Testis (tissue), 3 donors: ENCODE data around the gene SHISAL1. TPM values are rescaled to one million over a fixed set of nuclear protein-coding genes. Genes with fewer than 3 reads are reported as not detected.

ENCODE experiments used
- DNase-seq: peaks from one replicate; pipeline ENCODE4 v3.0.0-alpha.2; 2019
- H3K27ac ChIP-seq, 2 donors: fragments of 200-600 bp; sonication (generic); one replicate each; pipeline ENCODE4 v1.5.1; 2019
- H3K27me3 ChIP-seq: fragments of 200-600 bp; sonication (generic); one replicate; pipeline ENCODE4 v1.5.1; 2019
- H3K36me3 ChIP-seq: fragments of 200-600 bp; sonication (generic); one replicate; pipeline ENCODE4 v1.5.1; 2017; ENCODE audit warnings: low read depth; ENCODE audit errors: missing control alignments
- H3K4me1 ChIP-seq: fragments of 200-600 bp; sonication (generic); one replicate; pipeline ENCODE4 v1.5.1; 2019
- H3K4me3 ChIP-seq, 2 donors: fragments of 200-600 bp; sonication (generic); one replicate each; pipeline ENCODE4 v1.5.1; 2017 to 2019
- H3K9me3 ChIP-seq: fragments of 200-600 bp; sonication (generic); one replicate; pipeline ENCODE4 v1.5.1; 2017
- POLR2A ChIP-seq: fragments of 450-650 bp; IDR thresholded peaks from one replicate; pipeline ENCODE4 v1.6.1; 2017; ENCODE audit warnings: antibody characterized with exemption, mild to moderate bottlenecking, moderate library complexity
- WGBS, 2 donors: methylation state at CpG; one replicate each; pipeline ENCODE4 v1.1.5; 2018; 5-methylcytosine and 5-hydroxymethylcytosine counted together
- intact Hi-C: fragments of 100-400 bp; cut with DNase I; formaldehyde crosslinking; loops from one replicate; pipeline ENCODE4 v1.15.1; 2023; ENCODE audit warnings: low total_unique reads
- polyA plus RNA-seq: library from polyadenylated mRNA; stranded (reverse); fragments of 350-450 nt; fragmentation: Illumina TruSeq; extraction: RNeasy Lipid Tissue Mini Kit (QIAGEN cat#74804); gene quantifications from one replicate; pipeline ENCODE4 v1.2.3, GENCODE V29; 2014; ENCODE audit warnings: low read depth, low replicate concordance; ENCODE audit not compliant: insufficient read depth
- total RNA-seq, 2 donors: library from RNA; depleted of rRNA; stranded (reverse); fragments of >200 nt; gene quantifications; one replicate each; pipeline ENCODE4 v1.2.3, GENCODE V29; 2016
- TF ChIP-seq, protein P1 (sequence below), 3 experiments: fragments of 450-650 bp in 2 of 3; fragments of 200-600 bp in 1 of 3; sonication (generic) in 1 of 3; IDR thresholded peaks; one replicate each; pipeline ENCODE4 v1.5.1; 2016 to 2019; ENCODE audit warnings: antibody characterized with exemption in 3 of 3, mild to moderate bottlenecking in 2 of 3, moderate library complexity in 1 of 3

Gene SHISAL1
- total and polyA plus RNA-seq, 3 donors from 2014 or later: 3.0 to 3.9 (median 3.1) TPM

DNA sequence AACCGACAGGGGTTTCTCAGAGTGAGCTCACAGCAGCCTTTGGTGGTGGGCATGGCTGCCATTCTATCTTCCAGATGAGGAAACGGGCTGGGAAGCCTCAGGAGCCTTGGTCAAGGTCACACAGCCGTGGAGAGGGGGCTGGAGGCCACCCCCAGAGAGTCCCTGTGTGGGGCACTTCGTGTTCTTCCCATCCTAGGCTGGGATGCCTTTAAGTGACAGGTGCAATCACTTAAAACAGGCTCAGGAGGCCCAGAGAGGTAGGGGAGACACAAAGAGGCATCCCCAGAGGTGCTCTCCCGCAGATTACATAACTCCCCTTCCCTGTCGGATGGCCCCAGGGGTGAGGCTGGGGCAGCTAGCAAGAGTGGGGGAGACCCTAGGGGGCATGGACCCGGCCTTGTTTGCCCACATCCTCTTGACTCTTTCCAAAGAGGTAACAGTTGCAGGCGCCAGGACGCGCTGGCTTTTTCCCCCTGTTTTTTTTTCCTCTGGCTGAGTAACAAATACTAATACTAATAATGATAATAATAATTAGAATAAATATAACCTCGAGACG lies 17.5 kb upstream of the SHISAL1 start:
- intact Hi-C loops: no loop called here
- Histone ChIP-seq H3K27ac (no peak overlapping the region), H3K4me1 (peaks cover 7% of the 10 kb centered on the region), H3K9me3 (no peaks in the 10 kb centered on the region), H3K27me3 (no peaks in the 10 kb centered on the region), H3K36me3 (no peaks in the 10 kb centered on the region), H3K4me3 (peak overlapping the region in 1 of 2 donors; percentile 41)
- 18 to 33% methylated on average over 9 to 12 of the region's 12 CpGs for WGBS, 2 donors
- DNase-seq: no peak
- TF ChIP-seq, protein P1, sequence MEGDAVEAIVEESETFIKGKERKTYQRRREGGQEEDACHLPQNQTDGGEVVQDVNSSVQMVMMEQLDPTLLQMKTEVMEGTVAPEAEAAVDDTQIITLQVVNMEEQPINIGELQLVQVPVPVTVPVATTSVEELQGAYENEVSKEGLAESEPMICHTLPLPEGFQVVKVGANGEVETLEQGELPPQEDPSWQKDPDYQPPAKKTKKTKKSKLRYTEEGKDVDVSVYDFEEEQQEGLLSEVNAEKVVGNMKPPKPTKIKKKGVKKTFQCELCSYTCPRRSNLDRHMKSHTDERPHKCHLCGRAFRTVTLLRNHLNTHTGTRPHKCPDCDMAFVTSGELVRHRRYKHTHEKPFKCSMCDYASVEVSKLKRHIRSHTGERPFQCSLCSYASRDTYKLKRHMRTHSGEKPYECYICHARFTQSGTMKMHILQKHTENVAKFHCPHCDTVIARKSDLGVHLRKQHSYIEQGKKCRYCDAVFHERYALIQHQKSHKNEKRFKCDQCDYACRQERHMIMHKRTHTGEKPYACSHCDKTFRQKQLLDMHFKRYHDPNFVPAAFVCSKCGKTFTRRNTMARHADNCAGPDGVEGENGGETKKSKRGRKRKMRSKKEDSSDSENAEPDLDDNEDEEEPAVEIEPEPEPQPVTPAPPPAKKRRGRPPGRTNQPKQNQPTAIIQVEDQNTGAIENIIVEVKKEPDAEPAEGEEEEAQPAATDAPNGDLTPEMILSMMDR (IDR thresholded peaks at IDR 0.05): no peak
- TF ChIP-seq POLR2A: no peak

DNA sequence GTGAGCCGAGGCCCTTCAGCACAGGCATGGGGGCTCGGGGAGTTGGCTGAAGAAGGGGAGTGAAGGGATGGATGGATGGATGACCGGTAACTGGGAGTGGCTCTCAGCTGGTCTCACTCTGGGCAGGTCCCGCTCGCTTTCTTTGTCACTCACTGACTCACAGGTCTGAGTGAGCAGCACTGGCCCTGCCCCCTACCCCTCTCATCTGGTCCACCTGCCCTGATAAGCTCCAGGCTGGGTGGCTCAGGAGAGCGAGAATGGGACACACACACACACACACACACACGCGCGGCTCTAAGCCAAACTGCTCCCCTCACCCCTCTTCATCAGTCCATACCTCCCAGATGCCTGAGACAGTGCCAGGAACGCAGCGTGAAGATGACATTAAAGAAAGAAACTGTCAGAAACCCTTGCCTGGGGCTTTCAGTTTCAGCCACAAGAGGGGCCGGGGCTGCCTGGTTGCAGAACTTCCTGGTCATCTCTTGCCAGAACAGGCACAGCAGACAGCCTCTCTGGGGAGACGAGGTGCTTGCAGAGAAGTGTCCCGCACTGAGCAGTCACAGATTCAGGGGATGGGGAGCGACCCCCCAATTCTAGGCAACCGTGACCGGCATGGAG lies 16.5 kb upstream of the SHISAL1 start:
- no peaks in the 10 kb centered on the region for H3K36me3 ChIP-seq
- no peak overlapping the region for H3K27ac ChIP-seq
- H3K4me1 ChIP-seq: peaks cover 7% of the 10 kb centered on the region
- no peak for DNase-seq
- no peaks in the 10 kb centered on the region for H3K27me3 ChIP-seq
- intact Hi-C loops: no loop called here
- no peak overlapping the region for H3K4me3 ChIP-seq
- 81 to 86% methylated on average over 13 to 17 of the region's 17 CpGs for WGBS, 2 donors
- TF ChIP-seq, protein P1 (IDR thresholded peaks at IDR 0.05): no peak
- no peak for TF ChIP-seq POLR2A
- no peaks in the 10 kb centered on the region for H3K9me3 ChIP-seq

DNA sequence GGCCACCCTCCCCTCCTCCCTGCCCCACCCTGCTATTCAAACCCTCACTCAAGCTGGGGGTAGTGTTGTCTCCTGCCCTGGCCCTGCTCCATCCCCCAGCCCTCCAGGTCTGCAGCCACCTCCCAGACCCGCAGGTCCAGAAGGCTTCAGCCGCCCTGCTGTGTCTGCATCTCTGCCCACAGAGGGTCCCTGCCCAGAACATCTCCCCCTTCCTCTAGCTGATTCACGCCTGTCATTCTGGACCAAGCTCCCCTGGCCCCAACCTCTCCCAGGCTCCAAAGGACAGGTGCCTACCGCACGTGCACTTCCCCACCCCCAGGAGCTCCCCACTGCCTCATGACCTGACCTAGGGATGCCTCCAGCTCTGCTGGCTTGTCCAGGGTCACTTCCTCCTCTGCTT lies 16.0 kb upstream of the SHISAL1 start:
- 77 to 83% methylated on average over 5 of the region's 5 CpGs for WGBS, 2 donors
- no peak for DNase-seq
- TF ChIP-seq, protein P1 (IDR thresholded peaks at IDR 0.05): no peak
- no peak for TF ChIP-seq POLR2A
- Histone ChIP-seq H3K27ac (no peak overlapping the region), H3K36me3 (no peaks in the 10 kb centered on the region), H3K9me3 (no peaks in the 10 kb centered on the region), H3K27me3 (no peaks in the 10 kb centered on the region), H3K4me3 (no peak overlapping the region), H3K4me1 (peaks cover 7% of the 10 kb centered on the region)
- intact Hi-C loops: no loop called here

DNA sequence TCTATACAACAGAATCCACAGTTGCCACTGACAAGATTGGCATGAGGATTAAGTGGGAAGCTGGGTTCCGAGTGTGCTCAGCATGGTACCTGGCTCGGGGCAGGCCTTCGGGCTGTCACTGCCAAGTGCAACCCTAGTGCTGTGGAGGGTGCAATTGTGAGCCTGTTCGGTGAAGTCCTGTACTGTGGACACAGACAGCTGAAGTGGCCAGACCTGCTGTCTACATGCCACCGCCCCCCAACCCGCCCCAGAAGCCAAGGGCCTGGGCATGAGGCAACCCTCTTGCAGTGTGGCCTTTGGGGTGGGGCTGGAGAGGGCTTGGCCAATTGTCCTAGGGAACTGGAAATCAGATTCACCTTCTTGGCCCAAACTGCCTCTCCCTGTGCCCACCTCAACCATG lies 15.6 kb upstream of the SHISAL1 start:
- Histone ChIP-seq H3K27ac (no peak overlapping the region), H3K36me3 (no peaks in the 10 kb centered on the region), H3K4me3 (no peak overlapping the region), H3K9me3 (no peaks in the 10 kb centered on the region), H3K4me1 (peaks cover 7% of the 10 kb centered on the region), H3K27me3 (no peaks in the 10 kb centered on the region)
- intact Hi-C loops: no loop called here
- 79 to 93% methylated on average over 3 to 6 of the region's 6 CpGs for whole genome bisulfite sequencing, 2 donors
- DNase-seq: no peak
- TF ChIP-seq POLR2A: no peak
- TF ChIP-seq, protein P1 (IDR thresholded peaks at IDR 0.05): no peak

DNA sequence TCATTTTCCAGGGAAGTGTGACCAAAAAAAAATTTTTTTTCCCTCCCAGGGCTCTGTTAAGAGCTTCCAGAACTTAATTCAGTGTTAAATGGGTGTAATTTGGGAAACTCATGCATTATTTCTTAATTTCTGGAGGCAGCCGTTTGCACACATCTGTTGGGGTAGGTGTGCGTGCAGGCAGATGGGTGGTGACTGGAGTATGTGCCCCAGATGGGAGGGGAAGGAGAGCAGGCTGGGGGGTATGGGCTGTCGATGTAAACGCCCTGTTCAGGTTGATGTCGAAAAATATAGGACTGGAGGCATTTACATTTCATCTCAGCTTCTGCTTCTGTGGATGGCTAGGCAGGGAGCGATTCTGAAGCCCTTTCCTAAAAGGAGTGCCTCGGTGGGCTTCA lies 13.7 kb upstream of the SHISAL1 start:
- H3K4me1 ChIP-seq: peaks cover 7% of the 10 kb centered on the region
- 66 to 79% methylated on average over 7 of the region's 7 CpGs for WGBS, 2 donors
- intact Hi-C loops: no loop called here
- H3K27ac ChIP-seq: no peak overlapping the region
- no peaks in the 10 kb centered on the region for H3K27me3 ChIP-seq
- H3K36me3 ChIP-seq: no peaks in the 10 kb centered on the region
- no peak for TF ChIP-seq POLR2A
- TF ChIP-seq, protein P1 (IDR thresholded peaks at IDR 0.05): peak in 1 of 3 experiments; percentile 3
- H3K9me3 ChIP-seq: no peaks in the 10 kb centered on the region
- no peak for DNase-seq
- peak overlapping the region; percentile 40 to 58 for H3K4me3 ChIP-seq
